HG03378 (cell line): ENCODE results near the gene MYO7A.

ENCODE experiments used
- ATAC-seq: cut with Tn5 transposase; IDR thresholded peaks from one replicate; pipeline ENCODE4 v1.9.1; 2021; ENCODE audit warnings: mild to moderate bottlenecking, moderate library complexity; ENCODE audit not compliant: unreplicated experiment

Gene MYO7A

GRCh38 chr11:77197626-77198320, 69.7 kb downstream of the MYO7A start:
- no peak for ATAC-seq

GRCh38 chr11:77198440-77198849, 70.4 kb downstream of the MYO7A start:
- no peak for ATAC-seq

- ATAC-seq = no peak
These were observed 71.2 kb downstream of the MYO7A start for GRCh38 chr11:77199137-77199745.

- no peak for ATAC-seq
These were observed 72.6 kb downstream of the MYO7A start for GRCh38 chr11:77200351-77201268.

GRCh38 chr11:77201370-77201769, 73.3 kb downstream of the MYO7A start:
- ATAC-seq = no peak

GRCh38 chr11:77201991-77202841, 74.2 kb downstream of the MYO7A start:
- ATAC-seq = no peak

GRCh38 chr11:77202941-77203900, 75.2 kb downstream of the MYO7A start:
- no peak for ATAC-seq

- no peak for ATAC-seq
These were observed 76.1 kb downstream of the MYO7A start for GRCh38 chr11:77203901-77204753.

- ATAC-seq = no peak
These were observed 76.9 kb downstream of the MYO7A start for GRCh38 chr11:77204754-77205466.

GRCh38 chr11:77205467-77206263, 77.6 kb downstream of the MYO7A start:
- no peak for ATAC-seq

- ATAC-seq = no peak
These were observed 78.4 kb downstream of the MYO7A start for GRCh38 chr11:77206264-77207018.

- no peak for ATAC-seq
These were observed 79.0 kb downstream of the MYO7A start for GRCh38 chr11:77207019-77207485.

GRCh38 chr11:77207618-77208313, 79.7 kb downstream of the MYO7A start:
- ATAC-seq = no peak

- ATAC-seq = no peak
These were observed 80.5 kb downstream of the MYO7A start for GRCh38 chr11:77208535-77208934.

GRCh38 chr11:77209663-77210062, 81.6 kb downstream of the MYO7A start:
- no peak for ATAC-seq

GRCh38 chr11:77211040-77211451, 83.0 kb downstream of the MYO7A start:
- ATAC-seq = no peak
